Testis (tissue), 3 donors: ENCODE results near the gene VMAC. TPM values are rescaled to one million over a fixed set of nuclear protein-coding genes. Genes with fewer than 3 reads are reported as not detected.

ENCODE experiments used
- DNase-seq: peaks from one replicate; pipeline ENCODE4 v3.0.0-alpha.2; 2019
- H3K27ac ChIP-seq, 2 donors: fragments of 200-600 bp; sonication (generic); one replicate each; pipeline ENCODE4 v1.5.1; 2019
- H3K27me3 ChIP-seq: fragments of 200-600 bp; sonication (generic); one replicate; pipeline ENCODE4 v1.5.1; 2019
- H3K36me3 ChIP-seq: fragments of 200-600 bp; sonication (generic); one replicate; pipeline ENCODE4 v1.5.1; 2017; ENCODE audit warnings: low read depth; ENCODE audit errors: missing control alignments
- H3K4me1 ChIP-seq: fragments of 200-600 bp; sonication (generic); one replicate; pipeline ENCODE4 v1.5.1; 2019
- H3K4me3 ChIP-seq, 2 donors: fragments of 200-600 bp; sonication (generic); one replicate each; pipeline ENCODE4 v1.5.1; 2017 to 2019
- H3K9me3 ChIP-seq: fragments of 200-600 bp; sonication (generic); one replicate; pipeline ENCODE4 v1.5.1; 2017
- CTCF ChIP-seq, 3 experiments: fragments of 450-650 bp in 2 of 3; fragments of 200-600 bp in 1 of 3; sonication (generic) in 1 of 3; IDR thresholded peaks; one replicate each; pipeline ENCODE4 v1.5.1; 2016 to 2019; ENCODE audit warnings: antibody characterized with exemption in 3 of 3, mild to moderate bottlenecking in 2 of 3, moderate library complexity in 1 of 3
- POLR2A ChIP-seq: fragments of 450-650 bp; IDR thresholded peaks from one replicate; pipeline ENCODE4 v1.6.1; 2017; ENCODE audit warnings: antibody characterized with exemption, mild to moderate bottlenecking, moderate library complexity
- WGBS, 2 donors: methylation state at CpG; one replicate each; pipeline ENCODE4 v1.1.5; 2018; 5-methylcytosine and 5-hydroxymethylcytosine counted together
- intact Hi-C: fragments of 100-400 bp; cut with DNase I; formaldehyde crosslinking; loops from one replicate; pipeline ENCODE4 v1.15.1; 2023; ENCODE audit warnings: low total_unique reads
- polyA plus RNA-seq: library from polyadenylated mRNA; stranded (reverse); fragments of 350-450 nt; fragmentation: Illumina TruSeq; extraction: RNeasy Lipid Tissue Mini Kit (QIAGEN cat#74804); gene quantifications from one replicate; pipeline ENCODE4 v1.2.3, GENCODE V29; 2014; ENCODE audit warnings: low read depth, low replicate concordance; ENCODE audit not compliant: insufficient read depth
- total RNA-seq, 2 donors: library from RNA; depleted of rRNA; stranded (reverse); fragments of >200 nt; gene quantifications; one replicate each; pipeline ENCODE4 v1.2.3, GENCODE V29; 2016

VMAC gene
- total and polyA plus RNA-seq, 3 donors from 2014 or later, result 3.4 to 7.7 (median 7.4) TPM

GRCh38 chr19:5915782-5916165 is 11.1 kb downstream of the VMAC start:
- H3K27ac ChIP-seq, result peak overlapping the region in 1 of 2 donors; percentile 44
- TF ChIP-seq CTCF (IDR thresholded peaks at IDR 0.05), result no peak
- no peak for TF ChIP-seq POLR2A
- WGBS, 2 donors, result 89 to 92% methylated on average over 8 to 11 of the region's 11 CpGs
- H3K9me3 ChIP-seq, result no peaks in the 10 kb centered on the region
- no peaks in the 10 kb centered on the region for H3K27me3 ChIP-seq
- no peak overlapping the region for H3K4me3 ChIP-seq
- H3K36me3 ChIP-seq, result no peaks in the 10 kb centered on the region
- intact Hi-C loops, result no loop called here
- no peaks in the 10 kb centered on the region for H3K4me1 ChIP-seq
- DNase-seq, result no peak

- no peak overlapping the region for H3K4me3 ChIP-seq
- TF ChIP-seq CTCF (IDR thresholded peaks at IDR 0.05) (no peak), POLR2A (no peak)
- intact Hi-C loops, result no loop called here
- H3K4me1 ChIP-seq, result no peaks in the 10 kb centered on the region
- H3K9me3 ChIP-seq, result no peaks in the 10 kb centered on the region
- DNase-seq, result no peak
- no peaks in the 10 kb centered on the region for H3K36me3 ChIP-seq
- H3K27me3 ChIP-seq, result no peaks in the 10 kb centered on the region
- peak overlapping the region in 1 of 2 donors; percentile 44 for H3K27ac ChIP-seq
- WGBS, 2 donors, result 54 to 65% methylated on average over 7 to 14 of the region's 14 CpGs
These were observed 11.6 kb downstream of the VMAC start for GRCh38 chr19:5916181-5916708.

- Histone ChIP-seq H3K27me3 (no peaks in the 10 kb centered on the region), H3K27ac (no peak overlapping the region), H3K4me3 (no peak overlapping the region), H3K4me1 (no peaks in the 10 kb centered on the region), H3K36me3 (no peaks in the 10 kb centered on the region), H3K9me3 (no peaks in the 10 kb centered on the region)
- intact Hi-C loops, result no loop called here
- no peak for DNase-seq
- WGBS, 2 donors, result 90 to 94% methylated on average over 30 to 34 of the region's 36 CpGs
- TF ChIP-seq POLR2A (no peak), CTCF (IDR thresholded peaks at IDR 0.05) (no peak)
These were observed 12.9 kb downstream of the VMAC start for GRCh38 chr19:5917431-5918107.

GRCh38 chr19:5918463-5919079 is 13.9 kb downstream of the VMAC start:
- Histone ChIP-seq H3K27me3 (no peaks in the 10 kb centered on the region), H3K4me3 (no peak overlapping the region), H3K9me3 (no peaks in the 10 kb centered on the region), H3K4me1 (no peaks in the 10 kb centered on the region), H3K36me3 (no peaks in the 10 kb centered on the region), H3K27ac (no peak overlapping the region)
- no peak for TF ChIP-seq POLR2A
- no peak for TF ChIP-seq CTCF (IDR thresholded peaks at IDR 0.05)
- intact Hi-C loops, result no loop called here
- no peak for DNase-seq
- WGBS, 2 donors, result 95 to 96% methylated on average over 18 to 20 of the region's 20 CpGs
